ENCODE data around the gene IDI1.

Gene IDI1

GRCh38 chr10:990808-991207 is 58.1 kb downstream of the IDI1 start:
- DNase-seq, result no peak
